Heart left ventricle (tissue), 16 donors: ENCODE results near the gene ZNF423. TPM values are rescaled to one million over a fixed set of nuclear protein-coding genes. Genes with fewer than 3 reads are reported as not detected.

Experiments used
- ATAC-seq, 4 donors: fragments of 200-7000 bp; cut with Tn5 transposase; one replicate each; pipeline ENCODE4 v1.9.1; 2020 to 2022; ENCODE audit warnings: moderate library complexity in 4 of 4, mild to moderate bottlenecking in 3 of 4, moderate number of reproducible peaks in 1 of 4
- DNase-seq, 5 donors: peaks; one replicate each; pipeline ENCODE4 v3.0.0-alpha.2; 2020
- H3K27ac ChIP-seq, 12 donors: fragments of 200-600 bp; sonication (generic) in 4 of 12; one replicate each; pipeline versions ENCODE4 v1.5.0 to v1.8.0; 2016 to 2022; ENCODE audit warnings: mild to moderate bottlenecking in 2 of 12
- H3K27me3 ChIP-seq, 9 donors: fragments of 200-600 bp; sonication (generic) in 2 of 9; one replicate each; pipeline versions ENCODE4 v1.5.1 to v1.8.0; 2016 to 2022; ENCODE audit warnings: mild to moderate bottlenecking in 3 of 9
- H3K36me3 ChIP-seq, 9 donors: fragments of 200-600 bp; sonication (generic) in 2 of 9; one replicate each; pipeline versions ENCODE4 v1.5.0 to v1.8.0; 2018 to 2022; ENCODE audit warnings: mild to moderate bottlenecking in 2 of 9
- H3K4me1 ChIP-seq, 12 donors: fragments of 200-600 bp; sonication (generic) in 4 of 12; one replicate each; pipeline versions ENCODE4 v1.5.0 to v1.8.0; 2016 to 2022; ENCODE audit warnings: mild to moderate bottlenecking in 3 of 12
- H3K4me3 ChIP-seq, 12 donors: fragments of 200-600 bp; sonication (generic) in 4 of 12; one replicate each; pipeline versions ENCODE4 v1.5.0 to v1.8.0; 2017 to 2022; ENCODE audit warnings: mild to moderate bottlenecking in 9 of 12, moderate library complexity in 4 of 12
- H3K9me3 ChIP-seq, 12 donors: fragments of 200-600 bp; sonication (generic) in 4 of 12; one replicate each; pipeline versions ENCODE4 v1.5.0 to v1.8.0; 2016 to 2022; ENCODE audit warnings: mild to moderate bottlenecking in 1 of 12
- CTCF ChIP-seq, 12 donors: fragments of 200-600 bp; sonication (generic) in 4 of 12; IDR thresholded peaks; one replicate each; pipeline versions ENCODE4 v1.5.0 to v1.8.0; 2018 to 2022; ENCODE audit warnings: antibody characterized with exemption in 12 of 12, mild to moderate bottlenecking in 5 of 12
- POLR2A ChIP-seq, 2 donors: fragments of 450-650 bp; IDR thresholded peaks; one replicate each; pipeline ENCODE4 v1.6.1; 2017; ENCODE audit warnings: antibody characterized with exemption in 2 of 2, mild to moderate bottlenecking in 2 of 2, moderate library complexity in 2 of 2
- WGBS, 4 donors: extraction: QIAGEN DNeasy Blood & Tissue Kit in 2 of 4; methylation state at CpG; one replicate each; pipeline versions ENCODE4 v1.1.5 to v1.1.7; 2013 to 2018; 5-methylcytosine and 5-hydroxymethylcytosine counted together
- intact Hi-C, 10 donors: fragments of 100-400 bp; cut with DNase I; formaldehyde crosslinking; loops; one replicate each; pipeline versions ENCODE4 v1.11.1 to v1.14.2; 2022
- polyA plus RNA-seq, 2 donors: library from polyadenylated mRNA; stranded (reverse); fragments of 200-250 nt; gene quantifications; one replicate each; pipeline ENCODE4 v1.2.3, GENCODE V29; 2013
- total RNA-seq, 9 donors: library from RNA; depleted of rRNA in 2 of 9; stranded (reverse); fragments of >200 nt in 2 of 9; fragmentation: NEBNext Ultra II Directional in 3 of 9; extraction: Animal tissue kit (Norgen Biotek cat#: 25700) in 3 of 9; gene quantifications; one replicate each; pipeline versions ENCODE4 v1.1.0 to v1.2.4, GENCODE V29; 2016 to 2023
- donor health status: ischemic (EF 13 %, LVEDD 7.1; RV severe dilation, severe dysfunction).
- donor health status: healthy with polysubstance abuse.
- donor health status: DM: no; HTN: yes; CAD: no.
- donor health status: DM: no; HTN: no; CAD: no.
- donor health status: ischemic (EF 25% LVEDD 6.9; RV normal size, moderate dysfunction).
- donor health status: ischemic (EF 25% LVEDD 5.7; RV mildly dilated, moderate dysfunction).
- donor health status: healthy.
- donor health status: DM: yes; HTN: yes; CAD: no.
- donor health status: ischemic (EF 35%, LVEDD 5.7; RV mildly dilated, moderate dysfunction).
- donor health status: nonischemic (EF 11% LVEDD 7.7; RV severe dilation, severe dysfunction).
- donor health status: DM: yes; HTN: yes; CAD: no.
- donor health status: PGD.
- donor health status: ischemic (EF 29% LVEDD 5.4; RV normal size, mild dysfunction).
- donor health status: nonischemic (EF 23%, LVEDD 6.1; RV moderate dilation, normal function).

The ZNF423 gene
- total and polyA plus RNA-seq, 11 donors, result 1.8 to 10.4 (median 5.7) TPM

GRCh38 chr16:49467540-49468372 lies 388.2 kb downstream of the ZNF423 start:
- intact Hi-C loops, result no loop called here
- Histone ChIP-seq H3K4me3 (no peak overlapping the region), H3K36me3 (no peaks in the 10 kb centered on the region), H3K4me1 (no peaks in the 10 kb centered on the region), H3K9me3 (no peaks in the 10 kb centered on the region), H3K27ac (no peak overlapping the region), H3K27me3 (peaks cover 0 to 26% (median 8%) of the 10 kb centered on the region in 9 donors)
- peak in 2 of 5 donors; percentile 7 for DNase-seq
- ATAC-seq, result no peak
- TF ChIP-seq POLR2A (IDR thresholded peaks at IDR 0.05) (no peak), CTCF (IDR thresholded peaks at IDR 0.05) (no peak)
- WGBS, 4 donors, result 78 to 88% (median 85%) methylated on average over 10 to 12 of the region's 12 CpGs

- no peak for TF ChIP-seq CTCF (IDR thresholded peaks at IDR 0.05)
- TF ChIP-seq POLR2A (IDR thresholded peaks at IDR 0.05), result no peak
- ATAC-seq (no peak), DNase-seq (peak in 2 of 5 donors; percentile 1 to 5)
- no peaks in the 10 kb centered on the region for H3K4me1 ChIP-seq
- no peak overlapping the region for H3K4me3 ChIP-seq
- intact Hi-C loops, result no loop called here
- no peaks in the 10 kb centered on the region for H3K9me3 ChIP-seq
- H3K27me3 ChIP-seq, result peaks cover 0 to 33% (median 10%) of the 10 kb centered on the region in 9 donors
- H3K27ac ChIP-seq, result no peak overlapping the region
- WGBS, 4 donors, result 90 to 100% (median 96%) methylated on average over 1 of the region's 1 CpG
- H3K36me3 ChIP-seq, result no peaks in the 10 kb centered on the region
These were observed 389.0 kb downstream of the ZNF423 start for GRCh38 chr16:49466881-49467280.

DNA sequence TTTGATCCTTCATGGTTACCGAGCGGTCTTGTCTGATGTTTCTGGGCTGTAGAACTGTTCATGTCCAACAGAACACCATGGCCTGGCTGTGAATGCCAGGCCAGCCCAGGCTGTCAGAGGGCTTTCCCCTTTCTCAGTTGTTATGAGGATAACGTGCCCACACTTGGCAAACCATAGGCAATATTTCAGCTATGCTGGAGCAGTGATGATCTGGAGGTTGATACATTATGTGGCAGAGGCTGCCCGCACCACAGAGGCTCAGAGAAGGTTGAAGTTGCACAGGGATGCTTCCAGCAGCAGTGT lies 389.4 kb downstream of the ZNF423 start:
- no peak for TF ChIP-seq CTCF (IDR thresholded peaks at IDR 0.05)
- no peak for TF ChIP-seq POLR2A (IDR thresholded peaks at IDR 0.05)
- no peak overlapping the region for H3K4me3 ChIP-seq
- H3K36me3 ChIP-seq, result no peaks in the 10 kb centered on the region
- intact Hi-C loops, result no loop called here
- H3K4me1 ChIP-seq, result no peaks in the 10 kb centered on the region
- peaks cover 0 to 37% (median 10%) of the 10 kb centered on the region in 9 donors for H3K27me3 ChIP-seq
- H3K27ac ChIP-seq, result no peak overlapping the region
- DNase-seq, result peak in 1 of 5 donors; percentile 1
- 92 to 97% (median 96%) methylated on average over 4 of the region's 4 CpGs for WGBS, 4 donors
- no peak for ATAC-seq
- no peaks in the 10 kb centered on the region for H3K9me3 ChIP-seq

DNA sequence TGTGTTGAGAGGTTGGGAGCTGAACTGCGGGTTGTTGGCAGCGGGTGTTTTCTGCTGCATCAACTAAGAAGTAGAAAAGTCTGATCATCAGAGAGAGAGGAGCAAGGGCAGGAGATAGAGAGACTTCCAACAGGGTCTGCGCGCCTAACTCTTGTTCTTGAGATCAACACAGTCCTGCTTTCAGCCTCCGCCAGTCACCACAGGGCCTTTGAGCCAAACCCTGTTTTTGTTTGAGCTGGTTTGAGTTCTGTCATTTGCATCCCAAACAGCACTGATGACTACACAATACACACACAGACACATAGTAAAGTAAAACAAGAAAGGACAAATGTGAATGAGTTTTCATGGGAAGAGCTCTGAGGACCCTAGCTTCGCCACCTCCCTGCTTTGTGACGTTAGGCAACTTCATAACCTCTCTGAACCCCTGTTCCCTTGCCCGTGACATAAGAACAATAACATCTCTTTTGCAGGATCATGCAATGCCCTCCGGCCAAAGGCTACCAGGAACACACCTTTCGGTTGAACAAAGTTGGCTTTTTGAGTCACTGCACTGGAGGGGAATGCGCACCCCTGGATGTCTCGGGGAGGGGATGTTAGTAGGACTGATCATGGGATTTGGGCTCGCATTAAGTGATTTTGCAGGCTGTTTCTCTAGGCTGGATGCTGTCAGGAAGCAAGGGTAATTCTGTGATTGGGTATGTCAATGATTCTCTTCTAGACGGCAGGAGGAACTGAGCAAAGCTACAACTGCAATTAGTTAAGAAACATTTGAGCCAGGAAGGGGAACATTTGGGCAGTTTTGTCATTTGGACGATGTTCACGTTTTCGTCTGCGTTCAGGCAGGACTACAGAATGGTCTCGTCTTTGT lies 390.0 kb downstream of the ZNF423 start:
- no peak overlapping the region for H3K27ac ChIP-seq
- no peak overlapping the region for H3K4me3 ChIP-seq
- H3K27me3 ChIP-seq, result peaks cover 0 to 40% (median 10%) of the 10 kb centered on the region in 9 donors
- no peaks in the 10 kb centered on the region for H3K4me1 ChIP-seq
- TF ChIP-seq CTCF (IDR thresholded peaks at IDR 0.05) (no peak), POLR2A (IDR thresholded peaks at IDR 0.05) (no peak)
- H3K9me3 ChIP-seq, result no peaks in the 10 kb centered on the region
- intact Hi-C loops, result no loop called here
- H3K36me3 ChIP-seq, result no peaks in the 10 kb centered on the region
- WGBS, 4 donors, result 86 to 90% (median 87%) methylated on average over 19 of the region's 19 CpGs
- peak in 2 of 5 donors; percentile 4 for DNase-seq
- no peak for ATAC-seq
